Measurements from ENCODE around the gene CDC42BPB.

The CDC42BPB gene

GRCh38 chr14:102903889-102904512, 153.3 kb downstream of the CDC42BPB start:
- DNase-seq (ENCODE audit: low read depth in 2 of 2), result no peak
- no peak overlapping the region for H3K4me3 ChIP-seq (replicated peaks in 1 of 2; ENCODE audit: low read depth in 2 of 2, low read length in 2 of 2)
- no peak for TF ChIP-seq CTCF (IDR thresholded peaks at IDR 0.05; ENCODE audit: low read depth, low read length)

- no peak for TF ChIP-seq CTCF (IDR thresholded peaks at IDR 0.05; ENCODE audit: low read depth, low read length)
- H3K4me3 ChIP-seq (replicated peaks in 1 of 2; ENCODE audit: low read depth in 2 of 2, low read length in 2 of 2), result no peak overlapping the region
- DNase-seq (ENCODE audit: low read depth in 2 of 2), result no peak
Measured at GRCh38 chr14:102903248-102903888, 154.0 kb downstream of the CDC42BPB start.

- no peak for TF ChIP-seq CTCF (IDR thresholded peaks at IDR 0.05; ENCODE audit: low read depth, low read length)
- H3K4me3 ChIP-seq (replicated peaks in 1 of 2; ENCODE audit: low read depth in 2 of 2, low read length in 2 of 2), result no peak overlapping the region
- no peak for DNase-seq (ENCODE audit: low read depth in 2 of 2)
Measured at GRCh38 chr14:102902523-102903247, 154.7 kb downstream of the CDC42BPB start.

GRCh38 chr14:102902086-102902485, 155.3 kb downstream of the CDC42BPB start:
- no peak overlapping the region for H3K4me3 ChIP-seq (replicated peaks in 1 of 2; ENCODE audit: low read depth in 2 of 2, low read length in 2 of 2)
- no peak for DNase-seq (ENCODE audit: low read depth in 2 of 2)
- no peak for TF ChIP-seq CTCF (IDR thresholded peaks at IDR 0.05; ENCODE audit: low read depth, low read length)

- no peak for DNase-seq (ENCODE audit: low read depth in 2 of 2)
- H3K4me3 ChIP-seq (replicated peaks in 1 of 2; ENCODE audit: low read depth in 2 of 2, low read length in 2 of 2), result no peak overlapping the region
- no peak for TF ChIP-seq CTCF (IDR thresholded peaks at IDR 0.05; ENCODE audit: low read depth, low read length)
Measured at GRCh38 chr14:102901633-102902032, 155.7 kb downstream of the CDC42BPB start.

GRCh38 chr14:102900631-102901571, 156.4 kb downstream of the CDC42BPB start:
- TF ChIP-seq CTCF (IDR thresholded peaks at IDR 0.05; ENCODE audit: low read depth, low read length), result no peak
- DNase-seq (ENCODE audit: low read depth in 2 of 2), result no peak
- no peak overlapping the region for H3K4me3 ChIP-seq (replicated peaks in 1 of 2; ENCODE audit: low read depth in 2 of 2, low read length in 2 of 2)

All from cardiac fibroblast (primary cell).